ENCODE data around the gene STAT5A. TPM values are rescaled to one million over a fixed set of nuclear protein-coding genes. Genes with fewer than 3 reads are reported as not detected.
A peak's percentile ranks its signal among the peaks of the same experiment; 100 is the strongest.

Gene STAT5A
- polyA plus RNA-seq, 1 of the 3 experiments (the other 2 are of a cell fraction) = 2.3 TPM

DNA sequence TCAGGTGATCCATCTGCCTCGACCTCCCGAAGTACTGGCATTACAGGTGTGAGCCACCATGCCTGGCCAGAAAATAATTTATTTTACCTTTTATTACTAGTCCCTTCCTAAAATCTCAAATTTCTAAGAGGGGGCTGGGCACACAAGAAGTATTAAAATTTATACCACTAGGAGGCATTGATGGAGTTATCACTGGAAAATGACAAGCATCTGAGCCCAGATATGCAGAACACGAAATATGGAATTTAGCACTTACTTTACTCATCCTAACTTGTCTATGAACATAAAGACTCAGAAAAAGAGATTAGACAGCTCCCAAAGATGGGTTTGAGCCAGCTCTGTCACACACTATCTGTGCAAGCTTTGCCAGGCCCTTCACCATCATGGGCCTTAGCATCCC is 46.4 kb downstream of the STAT5A start:
- H3K79me2 ChIP-seq (ENCODE audit: insufficient read depth) = no peaks in the 10 kb centered on the region
- no peaks in the 10 kb centered on the region for H3K9me3 ChIP-seq
- no peak overlapping the region for H3K4me3 ChIP-seq (ENCODE audit: low read depth in 2 of 2, low read length in 1 of 2)
- TF ChIP-seq RAD21 (IDR thresholded peaks at IDR 0.05; ENCODE audit: low read length) = 0 out of 2 replicates have a peak, but pooled peaks have one; percentile 10
- TF ChIP-seq, protein P1, sequence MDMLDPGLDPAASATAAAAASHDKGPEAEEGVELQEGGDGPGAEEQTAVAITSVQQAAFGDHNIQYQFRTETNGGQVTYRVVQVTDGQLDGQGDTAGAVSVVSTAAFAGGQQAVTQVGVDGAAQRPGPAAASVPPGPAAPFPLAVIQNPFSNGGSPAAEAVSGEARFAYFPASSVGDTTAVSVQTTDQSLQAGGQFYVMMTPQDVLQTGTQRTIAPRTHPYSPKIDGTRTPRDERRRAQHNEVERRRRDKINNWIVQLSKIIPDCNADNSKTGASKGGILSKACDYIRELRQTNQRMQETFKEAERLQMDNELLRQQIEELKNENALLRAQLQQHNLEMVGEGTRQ (IDR thresholded peaks at IDR 0.05; ENCODE audit: borderline replicate concordance, low read depth, low read length) = no peak
- TF ChIP-seq JUND (IDR thresholded peaks at IDR 0.05) = no peak
- no peak for TF ChIP-seq YY1 (IDR thresholded peaks at IDR 0.05; ENCODE audit: low read depth)
- no peak for TF ChIP-seq GATA2 (CRISPR knock-in tag; IDR thresholded peaks at IDR 0.05)
- 0 out of 2 replicates have a peak, but pooled peaks have one; percentile 16 for TF ChIP-seq PBX3 (IDR thresholded peaks at IDR 0.05)
- TF ChIP-seq SMC3 (IDR thresholded peaks at IDR 0.05; ENCODE audit: low read depth, low read length) = peak; percentile 22
- peak; percentile 53 for TF ChIP-seq CTCF (IDR thresholded peaks at IDR 0.05)
- peak; percentile 49 for TF ChIP-seq TCF12 (IDR thresholded peaks at IDR 0.05)
- TF ChIP-seq POLR2AphosphoS5 (IDR thresholded peaks at IDR 0.05; ENCODE audit: low read depth, low read length) = no peak
- ChIA-PET POLR2A (no interaction called here), CTCF (interaction anchor here (0.8 to 2.4 kb wide), 4 partner anchors 13 to 71 kb away, joined by 3 to 13 read pairs (median 9); no protein-coding TSS in a partner anchor)
- H3K9ac ChIP-seq = no peak overlapping the region
- no peak overlapping the region for H2AFZ ChIP-seq (ENCODE audit: low read depth)
- DNase-seq = no peak
- no peaks in the 10 kb centered on the region; a peak in 1 of 4 replicates for H3K4me1 ChIP-seq (ENCODE audit: control insufficient read depth in 1 of 2, insufficient read depth in 2 of 2, low read depth in 1 of 2, low read length in 1 of 2)
- H3F3A ChIP-seq (replicated peaks; ENCODE audit: insufficient read depth) = peaks cover 41% of the 10 kb centered on the region
- WGBS (ENCODE audit: low lambda C conversion rate) = 80% methylated on average over 3 of the region's 3 CpGs
- H3K9me2 ChIP-seq = no peaks in the 10 kb centered on the region
- H3K36me3 ChIP-seq (replicated peaks in 1 of 2; ENCODE audit: control insufficient read depth in 1 of 2, insufficient read depth in 2 of 2, low read length in 1 of 2) = peaks cover 44 to 69% of the 10 kb centered on the region in 2 experiments
- no peak overlapping the region for H3K4me2 ChIP-seq
- 0 out of 4 replicates have a peak overlapping the region, but pooled peaks of 1 of the 2 experiments have one; percentile 9 for H3K27ac ChIP-seq (ENCODE audit: low read depth in 2 of 2, low read length in 1 of 2)
- H3K27me3 ChIP-seq (ENCODE audit: insufficient read depth) = no peaks in the 10 kb centered on the region
- no peaks in the 10 kb centered on the region; the same call in 1 of the 2 replicates for H4K20me1 ChIP-seq (ENCODE audit: insufficient read depth)

GRCh38 chr17:42337442-42337841 is 49.1 kb downstream of the STAT5A start:
- 91% methylated on average over 15 of the region's 15 CpGs for WGBS (ENCODE audit: low lambda C conversion rate)
- Histone ChIP-seq H3K27ac (ENCODE audit: low read depth in 2 of 2, low read length in 1 of 2) (no peak overlapping the region), H4K20me1 (ENCODE audit: insufficient read depth) (no peaks in the 10 kb centered on the region; the same call in 1 of the 2 replicates), H3K79me2 (ENCODE audit: insufficient read depth) (peaks cover 3% of the 10 kb centered on the region), H3K9me3 (no peaks in the 10 kb centered on the region), H3K4me2 (no peak overlapping the region), H3K27me3 (ENCODE audit: insufficient read depth) (no peaks in the 10 kb centered on the region), H3K9ac (no peak overlapping the region), H3K36me3 (replicated peaks in 1 of 2; ENCODE audit: control insufficient read depth in 1 of 2, insufficient read depth in 2 of 2, low read length in 1 of 2) (peaks cover 46 to 54% of the 10 kb centered on the region in 2 experiments), H2AFZ (ENCODE audit: low read depth) (no peak overlapping the region), H3F3A (replicated peaks; ENCODE audit: insufficient read depth) (peaks cover 22% of the 10 kb centered on the region), H3K4me3 (ENCODE audit: low read depth in 2 of 2, low read length in 1 of 2) (no peak overlapping the region), H3K9me2 (no peaks in the 10 kb centered on the region), H3K4me1 (ENCODE audit: control insufficient read depth in 1 of 2, insufficient read depth in 2 of 2, low read depth in 1 of 2, low read length in 1 of 2) (no peaks in the 10 kb centered on the region)
- CTCF ChIA-PET = no interaction called here
- TF ChIP-seq, protein P2, sequence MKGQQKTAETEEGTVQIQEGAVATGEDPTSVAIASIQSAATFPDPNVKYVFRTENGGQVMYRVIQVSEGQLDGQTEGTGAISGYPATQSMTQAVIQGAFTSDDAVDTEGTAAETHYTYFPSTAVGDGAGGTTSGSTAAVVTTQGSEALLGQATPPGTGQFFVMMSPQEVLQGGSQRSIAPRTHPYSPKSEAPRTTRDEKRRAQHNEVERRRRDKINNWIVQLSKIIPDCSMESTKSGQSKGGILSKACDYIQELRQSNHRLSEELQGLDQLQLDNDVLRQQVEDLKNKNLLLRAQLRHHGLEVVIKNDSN (IDR thresholded peaks at IDR 0.05; ENCODE audit: borderline replicate concordance, low read depth) = no peak
- TF ChIP-seq NRF1 (IDR thresholded peaks at IDR 0.05; ENCODE audit: low read depth, low read length) (no peak), TCF12 (IDR thresholded peaks at IDR 0.05) (no peak), YY1 (IDR thresholded peaks at IDR 0.05; ENCODE audit: low read depth) (no peak)
- POLR2A ChIA-PET = no interaction called here
- no peak for DNase-seq
